SU-DHL-6 (cell line): Measurements from ENCODE around the gene ERN1.

ENCODE experiments used
- CTCF ChIP-seq: fragments of 200-600 bp; sonication (generic); IDR thresholded peaks from one replicate; pipeline ENCODE4 v1.5.1; 2017; ENCODE audit warnings: antibody characterized with exemption, mild to moderate bottlenecking, low read length, moderate library complexity; ENCODE audit not compliant: insufficient read depth, poor library complexity, severe bottlenecking
- EZH2phosphoT487 ChIP-seq: fragments of 200-600 bp; sonication (generic), shearing (Covaris generic); conservative IDR thresholded peaks from 2 replicates; pipeline ENCODE4 v1.6.1; 2018; ENCODE audit warnings: mild to moderate bottlenecking, antibody characterized with exemption, low read length, moderate library complexity, mixed read lengths

GRCh38 chr17:64022611-64023063 lies 107.3 kb downstream of the ERN1 start:
- TF ChIP-seq CTCF (no peak), EZH2phosphoT487 (no peak)
